Measurements from ENCODE around the gene WARS2.
"Not testable (repeated sequence)": the region's sequence is repeated elsewhere in the genome, so short reads cannot be mapped to it uniquely, and the experiment has no call there.

Gene WARS2

DNA sequence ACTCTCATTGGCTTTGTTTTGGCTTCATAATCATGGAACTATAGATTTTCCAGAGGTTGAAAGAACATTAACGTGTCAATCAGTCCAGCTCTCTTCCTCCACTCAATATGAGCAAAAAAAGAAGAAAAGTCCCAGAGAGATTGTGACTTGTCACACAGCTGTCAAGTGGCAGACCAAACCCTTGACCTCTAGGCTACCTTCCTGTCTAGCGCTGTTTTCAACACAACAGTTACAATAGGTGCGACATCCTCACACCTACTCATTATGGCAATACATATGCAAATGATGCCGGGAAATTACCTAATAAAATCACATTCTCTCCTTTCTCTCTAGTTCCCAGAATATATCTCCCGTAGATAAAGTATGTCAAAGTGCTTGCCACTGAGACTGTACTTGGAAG, 1.1 kb downstream of the WARS2 start:
- peak; percentile 4 for DNase-seq (ENCODE audit: low read depth)

GRCh38 chr1:119136401-119136800, 4.1 kb downstream of the WARS2 start:
- no peak for DNase-seq (ENCODE audit: low read depth)

- DNase-seq (ENCODE audit: low read depth), result no peak
Measured at GRCh38 chr1:119133987-119134386, 6.5 kb downstream of the WARS2 start.

DNA sequence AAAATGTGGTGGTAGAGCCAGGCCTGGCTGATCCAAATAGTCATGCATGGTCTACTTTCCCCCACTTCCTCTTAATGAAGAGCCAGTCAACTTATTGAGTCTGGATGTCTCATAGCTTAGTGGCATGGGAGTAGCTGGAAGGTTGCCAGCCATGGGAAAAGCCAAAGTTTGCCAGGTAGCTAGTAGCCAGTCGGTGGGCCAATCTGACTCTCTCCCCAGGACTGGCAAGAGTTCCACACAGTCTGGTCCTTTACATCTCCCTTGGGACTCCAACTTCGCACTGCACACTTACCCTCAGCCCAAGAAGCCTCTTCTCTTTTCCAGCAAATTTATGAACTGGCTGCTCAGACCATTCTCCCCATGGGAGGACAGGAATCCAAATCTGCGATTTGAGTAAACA, 8.3 kb downstream of the WARS2 start:
- DNase-seq (ENCODE audit: low read depth), result no peak

- DNase-seq (ENCODE audit: low read depth), result no peak
Measured at GRCh38 chr1:119125874-119126273, 14.6 kb downstream of the WARS2 start.

GRCh38 chr1:119124764-119125163, 15.7 kb downstream of the WARS2 start:
- no peak for DNase-seq (ENCODE audit: low read depth)

DNA sequence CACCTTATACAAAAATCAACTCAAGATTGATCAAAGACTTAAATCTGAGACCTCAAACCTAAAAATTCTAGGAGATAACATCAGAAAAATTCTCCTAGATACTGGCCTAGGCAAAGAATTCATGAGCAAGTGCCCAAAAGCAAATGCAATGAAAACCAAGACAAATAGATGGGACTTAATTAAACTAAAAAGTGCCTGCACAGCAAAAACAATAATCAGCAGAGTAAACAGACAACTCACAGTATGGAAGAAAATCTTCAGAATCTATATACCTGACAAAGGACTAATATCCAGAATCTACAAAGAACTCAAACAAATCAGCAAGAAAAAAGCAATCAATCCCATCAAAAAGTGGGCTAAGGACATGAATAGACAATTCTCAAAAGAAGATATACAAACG, 18.6 kb downstream of the WARS2 start:
- not testable (repeated sequence) for DNase-seq (ENCODE audit: low read depth)

DNA sequence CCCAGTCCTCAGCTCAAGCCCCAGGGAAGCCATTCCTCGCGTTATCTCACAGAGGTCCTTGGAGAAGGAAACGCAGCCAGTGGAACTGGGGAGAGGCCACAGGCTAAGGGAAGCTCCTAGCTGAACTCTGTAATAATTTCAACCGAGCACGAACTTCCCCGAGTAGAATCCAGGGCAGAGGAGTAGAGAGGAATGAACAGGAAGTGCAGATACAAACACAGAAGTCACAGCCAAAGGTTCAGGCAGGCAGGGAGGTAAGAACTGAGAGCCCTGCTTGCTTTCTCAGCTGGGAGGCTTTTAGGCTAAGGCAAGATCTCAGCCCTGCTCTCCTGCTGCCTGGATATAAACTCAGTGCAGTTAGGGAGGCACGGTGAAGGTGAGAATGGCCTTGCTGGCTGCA, 23.7 kb downstream of the WARS2 start:
- no peak for DNase-seq (ENCODE audit: low read depth)

DNA sequence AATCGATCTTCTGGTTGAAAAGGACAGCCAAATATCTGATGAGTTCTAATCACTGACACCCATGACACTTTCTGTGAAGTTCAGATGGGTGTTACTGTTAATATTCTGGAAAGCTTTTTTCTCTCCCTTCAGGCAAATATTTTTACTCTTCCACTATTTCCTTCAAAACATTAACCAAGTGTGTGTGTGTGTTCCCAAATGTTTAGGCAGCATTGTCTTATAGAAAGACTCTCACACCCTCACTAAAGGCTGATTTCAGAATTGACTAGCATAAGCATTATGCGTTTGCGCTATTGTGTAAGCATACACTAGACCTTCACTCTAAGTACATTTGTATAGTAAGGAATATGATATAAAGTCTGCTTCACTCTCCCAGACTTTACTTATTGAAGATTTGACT, 24.7 kb downstream of the WARS2 start:
- DNase-seq (ENCODE audit: low read depth), result no peak

- no peak for DNase-seq (ENCODE audit: low read depth)
Measured at GRCh38 chr1:119115311-119115710, 25.1 kb downstream of the WARS2 start.

DNA sequence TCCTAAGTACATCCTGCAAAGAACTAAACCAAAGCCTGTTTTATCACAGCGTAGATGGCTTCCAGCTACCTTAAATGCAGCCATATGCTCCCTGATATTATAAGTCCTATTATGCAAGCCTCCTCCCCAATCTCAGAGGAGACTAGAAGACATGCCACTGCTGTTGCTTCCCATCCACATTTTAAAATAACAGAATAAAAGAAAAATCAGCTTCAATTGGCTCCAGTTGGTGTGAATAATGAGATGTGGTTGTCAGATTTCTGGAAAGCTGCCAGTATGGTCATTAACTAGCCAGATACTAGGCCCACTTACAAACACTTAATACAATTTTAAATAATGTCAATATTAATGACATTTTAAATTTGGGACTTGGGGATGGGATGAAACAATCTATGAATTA, 25.7 kb downstream of the WARS2 start:
- no peak for DNase-seq (ENCODE audit: low read depth)

DNA sequence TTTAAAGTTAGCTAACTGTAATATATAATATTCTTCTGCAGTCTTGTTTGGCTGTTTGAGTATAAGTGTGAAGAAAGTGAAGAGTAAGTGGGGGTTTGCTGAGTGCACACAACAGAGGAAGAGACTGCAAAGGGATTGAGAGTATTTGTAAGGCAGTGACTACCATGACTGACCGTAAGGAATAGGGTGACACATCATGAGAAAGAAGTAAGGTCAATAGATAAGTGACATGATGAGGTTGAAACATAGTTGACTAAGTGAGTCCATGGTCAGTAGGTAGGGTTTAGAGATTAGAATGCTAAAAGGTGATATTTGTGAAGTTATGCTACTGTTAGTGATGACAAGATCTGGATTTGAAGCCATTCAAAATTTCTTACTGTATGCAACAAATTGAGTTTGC, 27.7 kb downstream of the WARS2 start:
- no peak for DNase-seq (ENCODE audit: low read depth)

GRCh38 chr1:119112244-119112643, 28.2 kb downstream of the WARS2 start:
- no peak for DNase-seq (ENCODE audit: low read depth)

- no peak for DNase-seq (ENCODE audit: low read depth)
Measured at GRCh38 chr1:119108988-119109387, 31.5 kb downstream of the WARS2 start.

GRCh38 chr1:119103764-119104163, 36.7 kb downstream of the WARS2 start:
- no peak for DNase-seq (ENCODE audit: low read depth)

DNA sequence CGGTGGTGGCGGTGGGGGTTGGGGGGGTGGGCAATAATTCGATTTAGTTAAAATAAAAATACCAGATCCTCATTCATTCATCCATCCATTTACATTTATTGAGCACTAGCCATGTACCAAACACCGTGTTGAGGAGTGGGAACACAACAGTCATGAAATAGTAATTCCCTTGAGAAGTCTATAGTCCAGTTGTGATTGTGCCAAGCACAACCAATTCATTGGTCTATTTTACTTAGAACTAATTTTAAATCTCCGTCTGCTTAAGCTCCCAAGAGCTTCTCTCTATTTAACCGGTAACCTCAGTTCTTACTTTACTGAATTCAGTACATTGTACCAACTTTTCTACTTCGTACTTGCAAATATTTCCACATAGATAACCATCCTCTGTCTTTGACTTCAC, 38.4 kb downstream of the WARS2 start:
- no peak for DNase-seq (ENCODE audit: low read depth)

GRCh38 chr1:119101563-119101962, 38.9 kb downstream of the WARS2 start:
- no peak for DNase-seq (ENCODE audit: low read depth)

DNA sequence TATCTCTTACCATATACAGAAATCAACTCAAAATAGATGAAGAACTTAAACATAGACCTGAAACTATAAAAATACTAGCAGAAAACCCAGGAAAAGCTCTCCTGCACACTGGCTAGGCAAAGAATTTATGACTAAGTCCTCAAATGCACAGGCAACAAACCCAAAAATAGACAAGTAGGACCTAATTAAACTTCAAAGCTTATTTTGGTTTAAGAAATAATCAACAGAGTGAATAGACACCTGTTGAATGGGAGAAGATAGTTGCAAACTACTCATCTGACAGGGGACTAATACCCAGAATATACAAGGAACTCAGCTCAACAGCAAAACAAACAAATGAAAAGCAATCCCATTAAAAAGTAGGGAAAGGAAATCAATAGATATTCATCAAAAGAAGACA, 40.7 kb downstream of the WARS2 start:
- DNase-seq (ENCODE audit: low read depth), result no peak

- DNase-seq (ENCODE audit: low read depth), result no peak
Measured at GRCh38 chr1:119097380-119097779, 43.1 kb downstream of the WARS2 start.

DNA sequence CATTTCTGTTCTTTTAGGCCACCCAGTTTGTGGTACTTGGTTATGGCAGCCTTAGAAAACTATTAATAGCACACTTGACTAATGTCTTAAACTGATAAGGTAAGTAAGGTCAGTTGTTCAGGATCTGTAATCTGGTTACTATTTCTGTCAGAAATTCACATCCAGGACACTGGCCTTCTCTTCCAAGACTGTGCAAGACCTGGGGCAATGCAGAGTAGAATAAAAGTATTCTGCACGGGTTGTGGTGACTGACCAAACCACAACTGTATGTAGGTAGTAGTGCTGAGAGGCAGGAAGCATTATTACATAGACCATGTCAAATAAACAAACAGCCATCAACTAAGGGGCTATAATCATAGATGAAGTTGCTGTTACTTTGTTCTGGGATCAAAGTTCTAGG, 46.7 kb downstream of the WARS2 start:
- DNase-seq (ENCODE audit: low read depth), result no peak

DNA sequence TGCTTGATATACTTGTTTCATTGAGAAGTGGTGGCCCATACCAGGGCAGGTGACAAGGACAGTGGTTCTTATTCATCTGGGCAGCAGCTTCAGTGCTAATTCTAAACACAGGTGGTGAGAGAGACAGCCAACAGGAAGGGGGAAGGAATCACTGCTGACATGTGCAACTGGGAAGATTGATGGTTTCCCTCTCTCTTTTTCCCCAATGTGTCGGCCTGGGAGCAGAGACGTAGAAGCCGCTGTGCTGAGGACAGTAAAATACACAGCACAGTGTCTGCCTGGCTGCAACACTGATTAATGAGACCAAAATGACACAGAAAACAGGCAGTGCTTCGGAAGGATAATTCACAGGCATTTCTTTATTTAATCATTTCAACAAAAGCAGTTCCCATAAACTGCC, 48.8 kb downstream of the WARS2 start:
- no peak for DNase-seq (ENCODE audit: low read depth)

DNA sequence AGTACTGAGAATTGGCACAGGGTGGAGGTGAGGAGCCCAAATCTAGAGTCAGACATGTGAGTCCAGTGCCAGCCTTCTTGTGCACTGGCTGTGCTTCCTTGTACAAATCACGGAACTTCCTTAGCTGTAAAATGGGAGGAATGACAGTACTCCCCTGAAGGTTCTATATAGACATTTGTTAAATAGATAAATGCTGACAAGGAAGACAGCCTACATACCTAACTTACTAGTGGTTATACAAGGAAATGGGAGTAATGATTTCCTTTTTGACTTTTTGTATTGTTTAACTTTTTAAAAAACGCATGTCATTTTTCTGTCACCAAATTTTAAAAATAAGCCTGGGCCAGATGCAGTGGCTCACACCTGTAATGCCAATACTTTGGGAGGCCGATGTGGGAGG, 50.2 kb downstream of the WARS2 start:
- no peak for DNase-seq (ENCODE audit: low read depth)

DNA sequence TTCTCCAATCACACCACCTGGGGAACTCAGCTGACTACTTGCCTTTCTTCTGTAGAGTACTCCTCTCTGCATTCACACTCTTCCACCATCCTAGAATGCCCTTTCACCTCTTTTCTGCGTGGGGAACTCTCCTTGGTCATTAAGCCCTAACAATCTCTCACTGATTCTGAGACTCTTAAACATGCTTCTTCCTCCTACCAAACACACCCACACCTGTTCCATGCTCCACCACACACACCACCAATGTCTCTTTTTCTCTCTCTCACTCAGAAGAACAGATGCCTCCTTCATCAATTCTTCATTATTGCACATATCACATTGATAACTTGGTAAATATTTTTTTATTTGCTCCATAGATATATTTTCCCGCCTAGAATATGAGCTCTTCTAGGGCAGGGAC, 53.6 kb downstream of the WARS2 start:
- no peak for DNase-seq (ENCODE audit: low read depth)

- no peak for DNase-seq (ENCODE audit: low read depth)
Measured at GRCh38 chr1:119084798-119085197, 55.7 kb downstream of the WARS2 start.

GRCh38 chr1:119083980-119084379, 56.5 kb downstream of the WARS2 start:
- DNase-seq (ENCODE audit: low read depth), result no peak

Data from activated T-cell treated with anti-CD3 and anti-CD28 coated beads for 24 hours (primary cell).